TTC549 (cell line): ENCODE measurements around the gene CBFA2T2.
"Not testable (repeated sequence)": the region's sequence is repeated elsewhere in the genome, so short reads cannot be mapped to it uniquely, and the experiment has no call there.

Experiments
- FAIRE-seq: peaks from 2 replicates; lab custom pipeline; 2012; peaks lifted over from hg19 to GRCh38; lab: Jason Lieb, UNC

The CBFA2T2 gene

GRCh38 chr20:33680686-33681085 lies 190.8 kb downstream of the CBFA2T2 start:
- FAIRE-seq: no peak

- FAIRE-seq: no peak
Observed at GRCh38 chr20:33681288-33681687, 191.4 kb downstream of the CBFA2T2 start.

- FAIRE-seq: no peak
Observed at GRCh38 chr20:33681728-33682353, 191.9 kb downstream of the CBFA2T2 start.

- no peak for FAIRE-seq
Observed at GRCh38 chr20:33684533-33685327, 194.8 kb downstream of the CBFA2T2 start.

GRCh38 chr20:33685328-33686099 lies 195.6 kb downstream of the CBFA2T2 start:
- FAIRE-seq: no peak

GRCh38 chr20:33686100-33686983 lies 196.4 kb downstream of the CBFA2T2 start, which contains the start of gene E2F1:
TSS of gene E2F1 (minus strand) at chr20:33686385. CDS start at chr20:33686264, 121 bp downstream.
- no peak for FAIRE-seq

GRCh38 chr20:33686984-33687366 lies 197.1 kb downstream of the CBFA2T2 start:
- no peak for FAIRE-seq

GRCh38 chr20:33687370-33687915 lies 197.5 kb downstream of the CBFA2T2 start:
- no peak for FAIRE-seq

GRCh38 chr20:33687993-33688937 lies 198.4 kb downstream of the CBFA2T2 start:
- no peak for FAIRE-seq

GRCh38 chr20:33688938-33689424 lies 199.1 kb downstream of the CBFA2T2 start:
- no peak for FAIRE-seq

- FAIRE-seq: no peak
Observed at GRCh38 chr20:33689493-33689892, 199.6 kb downstream of the CBFA2T2 start.

GRCh38 chr20:33689973-33690372 lies 200.1 kb downstream of the CBFA2T2 start:
- FAIRE-seq: no peak

GRCh38 chr20:33693289-33693688 lies 203.4 kb downstream of the CBFA2T2 start:
- FAIRE-seq: no peak

GRCh38 chr20:33693741-33694638 lies 204.1 kb downstream of the CBFA2T2 start:
- FAIRE-seq: no peak

GRCh38 chr20:33694639-33695012 lies 204.7 kb downstream of the CBFA2T2 start:
- FAIRE-seq: no peak

GRCh38 chr20:33696448-33696847 lies 206.6 kb downstream of the CBFA2T2 start:
- no peak for FAIRE-seq

- no peak for FAIRE-seq
Observed at GRCh38 chr20:33697129-33697528, 207.2 kb downstream of the CBFA2T2 start.

- FAIRE-seq: not testable (repeated sequence)
Observed at GRCh38 chr20:33698966-33699365, 209.1 kb downstream of the CBFA2T2 start.
